IMR-90 (cell line): ENCODE results near the gene MBD3L2.

ENCODE experiments used
- CEBPB ChIP-seq: IDR thresholded peaks from 2 replicates; pipeline ENCODE4 v1.6.1; 2012; ENCODE audit warnings: low read depth, low read length, improper control_type of control experiment
- CHD1 ChIP-seq: IDR thresholded peaks from 2 replicates; pipeline ENCODE4 v1.6.1; 2012; ENCODE audit warnings: low read depth, low read length, improper control_type of control experiment
- CTCF ChIP-seq: conservative IDR thresholded peaks from 2 replicates; pipeline ENCODE4 v1.5.1; 2012; ENCODE audit warnings: mild to moderate bottlenecking, low read depth, low read length, improper control_type of control experiment
- NFE2L2 ChIP-seq: fragments of 150-350 bp; IDR thresholded peaks from 2 replicates; pipeline ENCODE4 v1.6.1; 2016; ENCODE audit warnings: low read depth, mild to moderate bottlenecking, low read length
- POLR2A ChIP-seq: IDR thresholded peaks from 2 replicates; pipeline ENCODE4 v1.6.1; 2012; ENCODE audit warnings: mild to moderate bottlenecking, low read depth, low read length
- RAD21 ChIP-seq: IDR thresholded peaks from 2 replicates; pipeline ENCODE4 v1.6.1; 2012; ENCODE audit warnings: low read length, improper control_type of control experiment
- RCOR1 ChIP-seq: IDR thresholded peaks from 2 replicates; pipeline ENCODE4 v1.6.1; 2012; ENCODE audit warnings: mild to moderate bottlenecking, low read length, improper control_type of control experiment; ENCODE audit not compliant: insufficient replicate concordance
- RFX5 ChIP-seq: IDR thresholded peaks from 2 replicates; pipeline ENCODE4 v1.8.0; 2012; ENCODE audit warnings: low read depth, mild to moderate bottlenecking, low read length, moderate library complexity
- SMC3 ChIP-seq: fragments of 150-350 bp; IDR thresholded peaks from 2 replicates; pipeline ENCODE4 v1.6.1; 2016; ENCODE audit warnings: low read depth, mild to moderate bottlenecking, antibody characterized with exemption, low read length, moderate library complexity
- USF2 ChIP-seq: fragments of 150-350 bp; IDR thresholded peaks from 2 replicates; pipeline ENCODE4 v1.6.1; 2017; ENCODE audit warnings: mild to moderate bottlenecking, antibody characterized with exemption, low read length, low read depth

GRCh38 chr19:7063339-7063738, 14.2 kb downstream of the MBD3L2 start:
- TF ChIP-seq POLR2A = no peak
- TF ChIP-seq CTCF = no peak
- TF ChIP-seq RCOR1 = no peak
- no peak for TF ChIP-seq CEBPB
- TF ChIP-seq RAD21 = no peak
- TF ChIP-seq NFE2L2 = no peak
- no peak for TF ChIP-seq SMC3
- TF ChIP-seq RFX5 = no peak
- no peak for TF ChIP-seq USF2
- no peak for TF ChIP-seq CHD1
